Keratinocyte (primary cell): ENCODE results near the gene TRAPPC6A.

Experiments used
- EZH2 ChIP-seq: IDR thresholded peaks from one replicate; pipeline ENCODE4 v1.6.1; 2012; ENCODE audit warnings: inconsistent platforms, mild to moderate bottlenecking, low read length, moderate library complexity
- TF ChIP-seq, protein P1 (sequence below), 3 experiments: IDR thresholded peaks in 1 of 3; conservative IDR thresholded peaks in 1 of 3; optimal IDR thresholded peaks in 1 of 3; 2 replicates in 2 of 3; 3 replicates in 1 of 3; pipeline versions ENCODE3 to v1.5.1; 2011; ENCODE audit warnings: low read length in 3 of 3, mild to moderate bottlenecking in 3 of 3, moderate library complexity in 2 of 3, control low read depth in 1 of 3, inconsistent platforms in 1 of 3; ENCODE audit not compliant: insufficient read depth in 2 of 3; ENCODE audit errors: extremely low read depth in 1 of 3

- no peak for TF ChIP-seq EZH2
- TF ChIP-seq, protein P1, sequence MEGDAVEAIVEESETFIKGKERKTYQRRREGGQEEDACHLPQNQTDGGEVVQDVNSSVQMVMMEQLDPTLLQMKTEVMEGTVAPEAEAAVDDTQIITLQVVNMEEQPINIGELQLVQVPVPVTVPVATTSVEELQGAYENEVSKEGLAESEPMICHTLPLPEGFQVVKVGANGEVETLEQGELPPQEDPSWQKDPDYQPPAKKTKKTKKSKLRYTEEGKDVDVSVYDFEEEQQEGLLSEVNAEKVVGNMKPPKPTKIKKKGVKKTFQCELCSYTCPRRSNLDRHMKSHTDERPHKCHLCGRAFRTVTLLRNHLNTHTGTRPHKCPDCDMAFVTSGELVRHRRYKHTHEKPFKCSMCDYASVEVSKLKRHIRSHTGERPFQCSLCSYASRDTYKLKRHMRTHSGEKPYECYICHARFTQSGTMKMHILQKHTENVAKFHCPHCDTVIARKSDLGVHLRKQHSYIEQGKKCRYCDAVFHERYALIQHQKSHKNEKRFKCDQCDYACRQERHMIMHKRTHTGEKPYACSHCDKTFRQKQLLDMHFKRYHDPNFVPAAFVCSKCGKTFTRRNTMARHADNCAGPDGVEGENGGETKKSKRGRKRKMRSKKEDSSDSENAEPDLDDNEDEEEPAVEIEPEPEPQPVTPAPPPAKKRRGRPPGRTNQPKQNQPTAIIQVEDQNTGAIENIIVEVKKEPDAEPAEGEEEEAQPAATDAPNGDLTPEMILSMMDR (optimal IDR thresholded peaks at IDR 0.05 in 1 of 3, IDR thresholded peaks at IDR 0.05 in 1 of 3, conservative IDR thresholded peaks at IDR 0.05 in 1 of 3; ENCODE audit: extremely low read depth in 1 of 3, insufficient read depth in 2 of 3, low read length in 3 of 3): no peak
Measured at GRCh38 chr19:45177817-45178261, at the start of gene TRAPPC6A.
